OCI-LY3 (cell line): Measurements from ENCODE around the gene RARS2.

ENCODE experiments used
- H2AFZ ChIP-seq: fragments of 200-600, 300-600 bp; shearing (Covaris generic); 2 replicates; pipeline ENCODE4 v1.6.0; 2014; ENCODE audit warnings: antibody characterized with exemption, low read depth, low read length
- H3K27ac ChIP-seq: fragments of 200-600, 300-600 bp; sonication (generic); 2 replicates; pipeline ENCODE4 v1.5.1; 2014; ENCODE audit warnings: mild to moderate bottlenecking, low read length, moderate library complexity, mixed read lengths
- H3K27me3 ChIP-seq: fragments of 200-600, 300-600 bp; sonication (generic); 2 replicates; pipeline ENCODE4 v1.6.1; 2014; ENCODE audit warnings: low read depth, low read length, mixed read lengths
- H3K36me3 ChIP-seq: fragments of 200-600, 300-600 bp; sonication (generic); replicated peaks from 2 replicates; pipeline ENCODE3; 2014; ENCODE audit warnings: low read depth, low read length, mixed read lengths
- H3K4me1 ChIP-seq: fragments of 300-600, 200-600 bp; sonication (generic); 2 replicates; pipeline ENCODE4 v1.6.1; 2014; ENCODE audit warnings: low read length, mixed read lengths
- H3K4me2 ChIP-seq: fragments of 200-600, 300-600 bp; sonication (generic); 2 replicates; pipeline ENCODE4 v1.6.1; 2014; ENCODE audit warnings: low read length, mixed read lengths
- H3K4me3 ChIP-seq: fragments of 300-600, 200-600 bp; sonication (generic); 2 replicates; pipeline ENCODE4 v1.5.1; 2014; ENCODE audit warnings: antibody characterized with exemption, mild to moderate bottlenecking, low read length, moderate library complexity
- H3K79me2 ChIP-seq: fragments of 300-600, 200-600 bp; shearing (Covaris generic); 2 replicates; pipeline ENCODE4 v1.6.1; 2014; ENCODE audit warnings: mild to moderate bottlenecking, low read length, mixed read lengths
- H3K9ac ChIP-seq: fragments of 300-600, 200-600 bp; shearing (Covaris generic); 2 replicates; pipeline ENCODE4 v1.6.0; 2014; ENCODE audit warnings: mild to moderate bottlenecking, low read length, moderate library complexity
- H3K9me3 ChIP-seq: fragments of 200-600, 300-600 bp; shearing (Covaris generic); 2 replicates; pipeline ENCODE4 v1.6.1; 2014; ENCODE audit warnings: low read length, mixed read lengths; ENCODE audit not compliant: insufficient read depth
- H4K20me1 ChIP-seq: fragments of 200-600, 300-600 bp; sonication (generic); 2 replicates; pipeline ENCODE4 v1.6.1; 2016; ENCODE audit warnings: low read length, mixed read lengths; ENCODE audit not compliant: insufficient read depth
- CTCF ChIP-seq: fragments of 200-600, 300-600 bp; sonication (generic); IDR thresholded peaks from 2 replicates; pipeline ENCODE4 v1.5.1; 2014; ENCODE audit warnings: antibody characterized with exemption, low read length, low read depth
- EZH2phosphoT487 ChIP-seq: fragments of 200-600 bp; shearing (Covaris generic); IDR thresholded peaks from 2 replicates; pipeline ENCODE4 v1.6.1; 2018; ENCODE audit warnings: antibody characterized with exemption, mixed run types, low read depth

RARS2 gene

GRCh38 chr6:87633851-87634250 is 44.1 kb upstream of the RARS2 start:
- Histone ChIP-seq H3K79me2 (no peaks in the 10 kb centered on the region), H3K36me3 (peaks cover 9% of the 10 kb centered on the region)

GRCh38 chr6:87630746-87631145 is 41.0 kb upstream of the RARS2 start:
- no peaks in the 10 kb centered on the region for H4K20me1 ChIP-seq
- TF ChIP-seq EZH2phosphoT487 (no peak), CTCF (no peak)
- no peak overlapping the region for H3K27ac ChIP-seq
- H3K27me3 ChIP-seq: no peaks in the 10 kb centered on the region
- no peak overlapping the region for H3K4me3 ChIP-seq
- H3K4me2 ChIP-seq: no peak overlapping the region
- H3K79me2 ChIP-seq: no peaks in the 10 kb centered on the region
- H3K36me3 ChIP-seq: peaks cover 5% of the 10 kb centered on the region
- peaks cover 33% of the 10 kb centered on the region for H3K4me1 ChIP-seq
- no peaks in the 10 kb centered on the region for H3K9me3 ChIP-seq
- no peak overlapping the region for H2AFZ ChIP-seq
- H3K9ac ChIP-seq: no peak overlapping the region

More at GRCh38 chr6:87633851-87634250, 44.1 kb upstream of the RARS2 start:
- H3K27me3 ChIP-seq: no peaks in the 10 kb centered on the region
- no peak overlapping the region for H3K4me3 ChIP-seq
- peak overlapping the region; percentile 26; the same call in 1 of the 2 replicates for H3K4me2 ChIP-seq
- H4K20me1 ChIP-seq: no peaks in the 10 kb centered on the region
- no peak overlapping the region for H3K27ac ChIP-seq
- no peak for TF ChIP-seq CTCF
- TF ChIP-seq EZH2phosphoT487: no peak
- H2AFZ ChIP-seq: no peak overlapping the region
- H3K4me1 ChIP-seq: peaks cover 19% of the 10 kb centered on the region
- H3K9me3 ChIP-seq: no peaks in the 10 kb centered on the region
- H3K9ac ChIP-seq: no peak overlapping the region

- Histone ChIP-seq H4K20me1 (no peaks in the 10 kb centered on the region), H3K4me1 (peaks cover 28% of the 10 kb centered on the region), H2AFZ (no peak overlapping the region), H3K4me3 (no peak overlapping the region), H3K9ac (no peak overlapping the region), H3K36me3 (no peaks in the 10 kb centered on the region), H3K27ac (peak overlapping the region; percentile 57), H3K4me2 (peak overlapping the region; percentile 48), H3K27me3 (no peaks in the 10 kb centered on the region), H3K9me3 (no peaks in the 10 kb centered on the region), H3K79me2 (no peaks in the 10 kb centered on the region)
- TF ChIP-seq CTCF (no peak), EZH2phosphoT487 (no peak)
These were observed 39.1 kb upstream of the RARS2 start for GRCh38 chr6:87628881-87629280.

GRCh38 chr6:87628424-87628823 is 38.6 kb upstream of the RARS2 start:
- H3K27me3 ChIP-seq: no peaks in the 10 kb centered on the region
- no peak overlapping the region for H2AFZ ChIP-seq
- no peaks in the 10 kb centered on the region for H3K36me3 ChIP-seq
- TF ChIP-seq CTCF (no peak), EZH2phosphoT487 (no peak)
- no peak overlapping the region for H3K4me3 ChIP-seq
- no peaks in the 10 kb centered on the region for H3K9me3 ChIP-seq
- H3K4me2 ChIP-seq: peak overlapping the region; percentile 48
- H3K27ac ChIP-seq: peak overlapping the region; percentile 57
- no peak overlapping the region for H3K9ac ChIP-seq
- H3K79me2 ChIP-seq: no peaks in the 10 kb centered on the region
- no peaks in the 10 kb centered on the region for H4K20me1 ChIP-seq
- peaks cover 23% of the 10 kb centered on the region for H3K4me1 ChIP-seq
